HepG2 (cell line): ENCODE data around the gene USP5. TPM values are rescaled to one million over a fixed set of nuclear protein-coding genes. Genes with fewer than 3 reads are reported as not detected.
A peak's percentile ranks its signal among the peaks of the same experiment; 100 is the strongest.

Experiments
- CHD2 ChIP-seq: IDR thresholded peaks from 2 replicates; pipeline ENCODE4 v1.6.1; 2011; ENCODE audit warnings: low read depth, low read length, improper control_type of control experiment
- CSRNP2 ChIP-seq: sonication (generic); formaldehyde crosslinking; conservative IDR thresholded peaks from 2 replicates; pipeline ENCODE4 v1.8.0; 2022; ENCODE audit warnings: low read depth, missing genetic modification reagents
- EED ChIP-seq: sonication (generic); formaldehyde crosslinking; IDR thresholded peaks from 2 replicates; pipeline ENCODE4 v1.5.0; 2020; ENCODE audit warnings: mild to moderate bottlenecking, missing genetic modification reagents
- GLI4 ChIP-seq: sonication (generic); formaldehyde crosslinking; IDR thresholded peaks from 2 replicates; pipeline ENCODE4 v1.5.1; 2020; ENCODE audit warnings: missing genetic modification reagents, mild to moderate bottlenecking, moderate library complexity, borderline replicate concordance
- HOXA7 ChIP-seq: sonication (generic); formaldehyde crosslinking; IDR thresholded peaks from 2 replicates; pipeline ENCODE4 v1.8.1; 2022; ENCODE audit warnings: mild to moderate bottlenecking, missing genetic modification reagents, moderate library complexity
- KDM5A ChIP-seq: fragments of 200-600 bp; sonication (generic); IDR thresholded peaks from 2 replicates; pipeline ENCODE4 v1.7.0; 2018; ENCODE audit warnings: antibody characterized with exemption, mild to moderate bottlenecking, low read length, borderline replicate concordance
- MYNN ChIP-seq: sonication (generic); formaldehyde crosslinking; IDR thresholded peaks from 2 replicates; pipeline ENCODE4 v1.4.0; 2020; ENCODE audit warnings: mild to moderate bottlenecking, low read depth, missing genetic modification reagents
- MYPOP ChIP-seq: sonication (generic); formaldehyde crosslinking; IDR thresholded peaks from 2 replicates; pipeline ENCODE4 v1.8.1; 2023; ENCODE audit warnings: mild to moderate bottlenecking, moderate library complexity, missing genetic modification reagents
- PTBP1 ChIP-seq: fragments of 200-400 bp; formaldehyde crosslinking; IDR thresholded peaks from 2 replicates; pipeline ENCODE4 v1.6.1; 2018; ENCODE audit warnings: low read length, low read depth; ENCODE audit not compliant: poor library complexity, severe bottlenecking
- TEAD2 ChIP-seq: sonication (generic); formaldehyde crosslinking; IDR thresholded peaks from 2 replicates; pipeline ENCODE4 v1.9.0; 2021; ENCODE audit warnings: missing genetic modification reagents
- THAP11 ChIP-seq: IDR thresholded peaks from 2 replicates; pipeline ENCODE4 v1.6.1; 2016; ENCODE audit warnings: missing biosample characterization, missing genetic modification reagents
- THYN1 ChIP-seq: sonication (generic); formaldehyde crosslinking; IDR thresholded peaks from 2 replicates; pipeline ENCODE4 v1.8.1; 2023; ENCODE audit warnings: low read depth, mild to moderate bottlenecking, moderate library complexity, missing genetic modification reagents, borderline replicate concordance
- ZMYM4 ChIP-seq: sonication (generic); formaldehyde crosslinking; IDR thresholded peaks from 2 replicates; pipeline ENCODE4 v1.8.1; 2023; ENCODE audit warnings: mild to moderate bottlenecking, missing genetic modification reagents
- ZNF136 ChIP-seq: sonication (generic); formaldehyde crosslinking; IDR thresholded peaks from 2 replicates; pipeline ENCODE4 v1.8.1; 2022; ENCODE audit warnings: low read depth, mild to moderate bottlenecking, moderate library complexity, missing genetic modification reagents
- ZNF30 ChIP-seq: sonication (generic); formaldehyde crosslinking; IDR thresholded peaks from 2 replicates; pipeline ENCODE4 v1.5.0; 2020; ENCODE audit warnings: mild to moderate bottlenecking, missing genetic modification reagents
- ZNF451 ChIP-seq: sonication (generic); formaldehyde crosslinking; IDR thresholded peaks from 2 replicates; pipeline ENCODE4 v1.5.0; 2020; ENCODE audit warnings: mild to moderate bottlenecking, missing genetic modification reagents
- ZNF550 ChIP-seq: sonication (generic); formaldehyde crosslinking; IDR thresholded peaks from 2 replicates; pipeline ENCODE4 v1.4.0; 2020; ENCODE audit warnings: mild to moderate bottlenecking, missing genetic modification reagents, borderline replicate concordance
- ZNF607 ChIP-seq: sonication (generic); formaldehyde crosslinking; IDR thresholded peaks from 2 replicates; pipeline ENCODE4 v1.5.1; 2020; ENCODE audit warnings: missing genetic modification reagents, mild to moderate bottlenecking, borderline replicate concordance
- ZSCAN30 ChIP-seq: sonication (generic); formaldehyde crosslinking; IDR thresholded peaks from 2 replicates; pipeline ENCODE4 v1.5.0; 2020; ENCODE audit warnings: mild to moderate bottlenecking, missing genetic modification reagents
- polyA plus RNA-seq, 8 experiments: library from polyadenylated mRNA; depleted of rRNA in 3 of 8; stranded (reverse) in 7 of 8; unstranded in 1 of 8; fragments of >200 nt; fragmentation: Illumina TruSeq in 4 of 8; extraction: Trizol in 4 of 8; gene quantifications; 2 replicates each; pipeline versions ENCODE4 v1.2.1 to v1.2.3, GENCODE V29; 2011 to 2016; ENCODE audit warnings: low read depth in 4 of 8, missing spikeins in 1 of 8, mixed read lengths in 1 of 8; ENCODE audit not compliant: insufficient read depth in 1 of 8
- total RNA-seq, 5 experiments: library from RNA; depleted of rRNA; stranded (reverse); fragments of >200 nt; fragmentation: Illumina TruSeq; extraction: Trizol; gene quantifications; 2 replicates each; pipeline ENCODE4 v1.2.3, GENCODE V29; 2016; ENCODE audit warnings: low read depth in 1 of 5
- TF ChIP-seq, protein P1 (sequence below): sonication (generic); formaldehyde crosslinking; IDR thresholded peaks from 2 replicates; pipeline ENCODE4 v1.4.0; 2020; ENCODE audit warnings: low read depth, missing genetic modification reagents
- TF ChIP-seq, protein P2 (sequence below): sonication (generic); formaldehyde crosslinking; IDR thresholded peaks from 2 replicates; pipeline ENCODE4 v1.5.1; 2020; ENCODE audit warnings: missing genetic modification reagents, mild to moderate bottlenecking, borderline replicate concordance

USP5 gene
- total and polyA plus RNA-seq, 2 of the 13 experiments (the other 11 are each of a cell fraction or from before 2014, with no cell fraction given), result 39.6 to 56.0 TPM

DNA sequence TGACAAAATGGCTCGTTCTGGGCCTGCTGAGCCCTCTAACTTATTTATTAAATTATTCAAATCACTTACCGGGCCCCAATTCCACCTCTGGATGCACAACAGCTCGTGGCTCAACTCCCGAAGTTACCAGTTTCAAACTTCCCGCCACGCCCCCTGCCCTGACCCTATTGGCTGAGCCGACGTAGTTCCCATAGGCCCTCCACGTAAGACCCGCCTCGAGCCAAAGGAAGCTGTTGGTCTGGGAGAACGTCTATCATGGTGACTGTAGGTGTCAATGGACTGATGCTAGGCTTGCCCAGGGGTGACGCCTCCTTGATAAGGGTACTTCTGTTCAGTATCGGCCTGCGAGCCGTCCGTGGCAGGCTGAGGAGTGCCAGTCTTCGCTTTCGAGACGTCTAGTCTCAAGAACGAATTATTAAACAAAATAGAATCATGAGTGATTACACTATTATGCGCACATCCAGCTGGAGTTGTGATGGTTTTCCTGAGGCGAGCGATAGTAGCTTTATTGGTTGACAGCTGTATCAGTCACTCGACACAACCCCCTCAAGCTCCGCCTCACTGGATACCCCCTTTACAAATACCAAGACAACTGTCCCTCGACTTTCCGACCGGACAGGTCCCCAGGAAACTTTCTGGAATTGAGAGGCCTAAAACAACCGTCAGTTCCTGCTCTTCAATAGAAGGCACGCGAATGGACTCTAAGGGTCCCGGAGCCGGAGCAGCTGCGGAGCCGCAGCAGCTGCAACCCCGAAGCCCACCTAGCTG lies 613 bp upstream of the USP5 start, which contains the start of gene CDCA3 (continued):
- peak; percentile 13; the same call in 1 of the 2 replicates for TF ChIP-seq ZMYM4
- TF ChIP-seq KDM5A, result peak; percentile 95
- TF ChIP-seq THYN1, result no peak
- no peak for TF ChIP-seq EED (CRISPR knock-in tag)
- TF ChIP-seq GLI4 (CRISPR knock-in tag), result no peak
- TF ChIP-seq ZNF607 (CRISPR knock-in tag), result no peak
- no peak for TF ChIP-seq ZSCAN30 (CRISPR knock-in tag)
- peak; percentile 73; the same call in 1 of the 2 replicates for TF ChIP-seq THAP11 (CRISPR knock-in tag)
- 0 out of 2 replicates have a peak, but pooled peaks have one; percentile 17 for TF ChIP-seq ZNF136 (CRISPR knock-in tag)
- TF ChIP-seq HOXA7 (CRISPR knock-in tag), result no peak
- TF ChIP-seq, protein P1, sequence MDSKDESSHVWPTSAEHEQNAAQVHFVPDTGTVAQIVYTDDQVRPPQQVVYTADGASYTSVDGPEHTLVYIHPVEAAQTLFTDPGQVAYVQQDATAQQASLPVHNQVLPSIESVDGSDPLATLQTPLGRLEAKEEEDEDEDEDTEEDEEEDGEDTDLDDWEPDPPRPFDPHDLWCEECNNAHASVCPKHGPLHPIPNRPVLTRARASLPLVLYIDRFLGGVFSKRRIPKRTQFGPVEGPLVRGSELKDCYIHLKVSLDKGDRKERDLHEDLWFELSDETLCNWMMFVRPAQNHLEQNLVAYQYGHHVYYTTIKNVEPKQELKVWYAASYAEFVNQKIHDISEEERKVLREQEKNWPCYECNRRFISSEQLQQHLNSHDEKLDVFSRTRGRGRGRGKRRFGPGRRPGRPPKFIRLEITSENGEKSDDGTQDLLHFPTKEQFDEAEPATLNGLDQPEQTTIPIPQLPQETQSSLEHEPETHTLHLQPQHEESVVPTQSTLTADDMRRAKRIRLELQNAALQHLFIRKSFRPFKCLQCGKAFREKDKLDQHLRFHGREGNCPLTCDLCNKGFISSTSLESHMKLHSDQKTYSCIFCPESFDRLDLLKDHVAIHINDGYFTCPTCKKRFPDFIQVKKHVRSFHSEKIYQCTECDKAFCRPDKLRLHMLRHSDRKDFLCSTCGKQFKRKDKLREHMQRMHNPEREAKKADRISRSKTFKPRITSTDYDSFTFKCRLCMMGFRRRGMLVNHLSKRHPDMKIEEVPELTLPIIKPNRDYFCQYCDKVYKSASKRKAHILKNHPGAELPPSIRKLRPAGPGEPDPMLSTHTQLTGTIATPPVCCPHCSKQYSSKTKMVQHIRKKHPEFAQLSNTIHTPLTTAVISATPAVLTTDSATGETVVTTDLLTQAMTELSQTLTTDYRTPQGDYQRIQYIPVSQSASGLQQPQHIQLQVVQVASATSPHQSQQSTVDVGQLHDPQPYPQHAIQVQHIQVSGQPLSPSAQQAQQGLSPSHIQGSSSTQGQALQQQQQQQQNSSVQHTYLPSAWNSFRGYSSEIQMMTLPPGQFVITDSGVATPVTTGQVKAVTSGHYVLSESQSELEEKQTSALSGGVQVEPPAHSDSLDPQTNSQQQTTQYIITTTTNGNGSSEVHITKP (CRISPR knock-in tag), result no peak
- peak; percentile 68; the same call in 1 of the 2 replicates for TF ChIP-seq CHD2
- TF ChIP-seq PTBP1, result no peak
- TF ChIP-seq, protein P2, sequence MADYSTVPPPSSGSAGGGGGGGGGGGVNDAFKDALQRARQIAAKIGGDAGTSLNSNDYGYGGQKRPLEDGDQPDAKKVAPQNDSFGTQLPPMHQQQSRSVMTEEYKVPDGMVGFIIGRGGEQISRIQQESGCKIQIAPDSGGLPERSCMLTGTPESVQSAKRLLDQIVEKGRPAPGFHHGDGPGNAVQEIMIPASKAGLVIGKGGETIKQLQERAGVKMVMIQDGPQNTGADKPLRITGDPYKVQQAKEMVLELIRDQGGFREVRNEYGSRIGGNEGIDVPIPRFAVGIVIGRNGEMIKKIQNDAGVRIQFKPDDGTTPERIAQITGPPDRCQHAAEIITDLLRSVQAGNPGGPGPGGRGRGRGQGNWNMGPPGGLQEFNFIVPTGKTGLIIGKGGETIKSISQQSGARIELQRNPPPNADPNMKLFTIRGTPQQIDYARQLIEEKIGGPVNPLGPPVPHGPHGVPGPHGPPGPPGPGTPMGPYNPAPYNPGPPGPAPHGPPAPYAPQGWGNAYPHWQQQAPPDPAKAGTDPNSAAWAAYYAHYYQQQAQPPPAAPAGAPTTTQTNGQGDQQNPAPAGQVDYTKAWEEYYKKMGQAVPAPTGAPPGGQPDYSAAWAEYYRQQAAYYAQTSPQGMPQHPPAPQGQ, result no peak
- peak; percentile 13; the same call in 1 of the 2 replicates for TF ChIP-seq MYNN (CRISPR knock-in tag)
- no peak for TF ChIP-seq TEAD2 (CRISPR knock-in tag)
- TF ChIP-seq ZNF30 (CRISPR knock-in tag), result no peak
- no peak for TF ChIP-seq ZNF451 (CRISPR knock-in tag)
- no peak for TF ChIP-seq MYPOP (CRISPR knock-in tag)
- no peak for TF ChIP-seq CSRNP2 (CRISPR knock-in tag)
- TF ChIP-seq ZNF550 (CRISPR knock-in tag), result no peak
